ENCODE data around the gene EPS8L1. TPM values are rescaled to one million over a fixed set of nuclear protein-coding genes. Genes with fewer than 3 reads are reported as not detected.

Gene EPS8L1
- total and polyA plus RNA-seq, 2 donors (not counting 1 experiment from before 2014, with no cell fraction given): 0.72 to 1.0 TPM

- Histone ChIP-seq H2AFZ (ENCODE audit: insufficient read depth, low read depth, low read length, poor library complexity, severe bottlenecking) (no peak overlapping the region), H3K9me3 (ENCODE audit: control extremely low read depth in 1 of 3, control insufficient read depth in 2 of 3, insufficient read depth in 1 of 3, low read length in 2 of 3) (no peaks in the 10 kb centered on the region), H3K27ac (ENCODE audit: low read length in 2 of 2) (peak overlapping the region in 1 of 2 donors; percentile 36), H4K20me1 (ENCODE audit: control insufficient read depth, insufficient read depth, low read length, poor library complexity, severe bottlenecking) (peaks cover 60% of the 10 kb centered on the region), H3K27me3 (replicated peaks in 1 of 4; ENCODE audit: control extremely low read depth in 1 of 4, control insufficient read depth in 3 of 4, insufficient read depth in 4 of 4, low read length in 3 of 4) (no peaks in the 10 kb centered on the region), H3K9ac (ENCODE audit: low read length) (peak overlapping the region; percentile 93), H3K36me3 (replicated peaks in 1 of 2; ENCODE audit: control extremely low read depth in 1 of 2, control insufficient read depth in 1 of 2, extremely low read depth in 1 of 2, insufficient read depth in 2 of 2, low read length in 1 of 2) (peaks cover 0 to 11% of the 10 kb centered on the region in 2 experiments), H3K4me2 (replicated peaks; ENCODE audit: low read depth, low read length, poor library complexity, severe bottlenecking) (peak overlapping the region; percentile 98), H3K4me1 (ENCODE audit: control insufficient read depth in 2 of 2, insufficient read depth in 2 of 2, low read length in 2 of 2) (peaks cover 12 to 44% of the 10 kb centered on the region in 2 donors), H3K79me2 (ENCODE audit: control insufficient read depth, insufficient read depth, low read length) (peaks cover 46% of the 10 kb centered on the region), H3K4me3 (ENCODE audit: control extremely low read depth in 1 of 5, extremely low read depth in 1 of 5, insufficient read depth in 1 of 5, low read depth in 2 of 5, low read length in 4 of 5) (peak overlapping the region in 3 of 5 experiments; percentile 81 to 98 (median 86))
- Mint-ChIP-seq H3K4me1 (peaks cover 48% of the 10 kb centered on the region), H3K4me3 (peak overlapping the region; percentile 88), H3K27ac (peak overlapping the region; percentile 90), H3K27me3 (no peaks in the 10 kb centered on the region), H3K9me3 (ENCODE audit: insufficient read depth) (no peaks in the 10 kb centered on the region)
- DNase-seq (no peak), ATAC-seq (ENCODE audit: low read depth) (no peak)
- 93% methylated on average over 8 of the region's 13 CpGs for WGBS (ENCODE audit: insufficient coverage)
- ChIA-PET POLR2A (interaction anchor here (1.3 to 1.7 kb wide), 2 partner anchors 30 to 539 kb away, joined by 3 to 4 read pairs; partner anchors contain the start of gene U2AF2), CTCF (interaction anchor here (3.0 kb wide), 1 partner anchor 27 kb away, joined by 14 read pairs; no protein-coding TSS in a partner anchor)
- no peak for TF ChIP-seq EZH2 (IDR thresholded peaks at IDR 0.05; ENCODE audit: borderline replicate concordance, insufficient read depth, low read depth, low read length, poor library complexity, severe bottlenecking)
- TF ChIP-seq, protein P1, sequence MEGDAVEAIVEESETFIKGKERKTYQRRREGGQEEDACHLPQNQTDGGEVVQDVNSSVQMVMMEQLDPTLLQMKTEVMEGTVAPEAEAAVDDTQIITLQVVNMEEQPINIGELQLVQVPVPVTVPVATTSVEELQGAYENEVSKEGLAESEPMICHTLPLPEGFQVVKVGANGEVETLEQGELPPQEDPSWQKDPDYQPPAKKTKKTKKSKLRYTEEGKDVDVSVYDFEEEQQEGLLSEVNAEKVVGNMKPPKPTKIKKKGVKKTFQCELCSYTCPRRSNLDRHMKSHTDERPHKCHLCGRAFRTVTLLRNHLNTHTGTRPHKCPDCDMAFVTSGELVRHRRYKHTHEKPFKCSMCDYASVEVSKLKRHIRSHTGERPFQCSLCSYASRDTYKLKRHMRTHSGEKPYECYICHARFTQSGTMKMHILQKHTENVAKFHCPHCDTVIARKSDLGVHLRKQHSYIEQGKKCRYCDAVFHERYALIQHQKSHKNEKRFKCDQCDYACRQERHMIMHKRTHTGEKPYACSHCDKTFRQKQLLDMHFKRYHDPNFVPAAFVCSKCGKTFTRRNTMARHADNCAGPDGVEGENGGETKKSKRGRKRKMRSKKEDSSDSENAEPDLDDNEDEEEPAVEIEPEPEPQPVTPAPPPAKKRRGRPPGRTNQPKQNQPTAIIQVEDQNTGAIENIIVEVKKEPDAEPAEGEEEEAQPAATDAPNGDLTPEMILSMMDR (IDR thresholded peaks at IDR 0.05): no peak
- intact Hi-C loops (cut with micrococcal nuclease): loop anchor here (5.0 to 10.0 kb wide), 4 partner anchors 111 to 1001 kb away; partner anchors contain the start of genes EPN1, PRPF31 and TFPT
Measured at GRCh38 chr19:55115446-55116065, 39.9 kb downstream of the EPS8L1 start.

All from B cell (primary cell).